H1 (cell line): ENCODE data around the gene RPUSD2. TPM values are rescaled to one million over a fixed set of nuclear protein-coding genes. Genes with fewer than 3 reads are reported as not detected.

Experiments used
- ASH2L ChIP-seq: fragments of 200-600, 300-600 bp; sonication (generic); IDR thresholded peaks from one replicate; pipeline ENCODE4 v1.7.1; 2017; ENCODE audit warnings: low read length
- BACH1 ChIP-seq: IDR thresholded peaks from 2 replicates; pipeline ENCODE4 v1.6.1; 2012; ENCODE audit warnings: low read length, improper control_type of control experiment
- BRCA1 ChIP-seq: IDR thresholded peaks from 2 replicates; pipeline ENCODE4 v1.6.1; 2012; ENCODE audit warnings: low read depth, low read length, improper control_type of control experiment
- CBX8 ChIP-seq: fragments of 300-800, 300-1000 bp; sonication (generic); IDR thresholded peaks from 2 replicates; pipeline ENCODE4 v1.7.1; 2016; ENCODE audit warnings: low read depth, low read length, borderline replicate concordance
- CTBP2 ChIP-seq: IDR thresholded peaks from 2 replicates; pipeline ENCODE4 v1.7.0; 2011; ENCODE audit warnings: borderline replicate concordance, mild to moderate bottlenecking, moderate library complexity, mixed read lengths, low read length; ENCODE audit not compliant: insufficient read depth, insufficient read length
- CTCF ChIP-seq, 3 experiments: IDR thresholded peaks; 1 replicate in 2 of 3; 2 replicates in 1 of 3; pipeline versions ENCODE4 v1.5.1 to v1.6.1; 2011; ENCODE audit warnings: low read length in 3 of 3, mild to moderate bottlenecking in 3 of 3, inconsistent platforms in 2 of 3, low read depth in 1 of 3, moderate library complexity in 1 of 3; ENCODE audit not compliant: insufficient read depth in 1 of 3; ENCODE audit errors: control extremely low read depth in 1 of 3
- EGR1 ChIP-seq: IDR thresholded peaks from 2 replicates; pipeline ENCODE4 v1.6.1; 2011; ENCODE audit warnings: low read depth, low read length, borderline replicate concordance
- GTF2F1 ChIP-seq: IDR thresholded peaks from 2 replicates; pipeline ENCODE4 v1.6.1; 2012; ENCODE audit warnings: low read depth, low read length, improper control_type of control experiment, borderline replicate concordance
- KDM1A ChIP-seq: fragments of 200-600, 300-600 bp; sonication (generic); IDR thresholded peaks from 2 replicates; pipeline ENCODE4 v1.7.1; 2016; ENCODE audit warnings: mild to moderate bottlenecking, low read length, borderline replicate concordance
- KDM4A ChIP-seq: IDR thresholded peaks from one replicate; pipeline ENCODE4 v1.7.1; 2012; ENCODE audit warnings: low read depth, mild to moderate bottlenecking, moderate library complexity, low read length, inconsistent platforms; ENCODE audit not compliant: severe bottlenecking
- KDM5A ChIP-seq: fragments of 200-600 bp; IDR thresholded peaks from 2 replicates; pipeline ENCODE4 v1.7.1; 2012; ENCODE audit warnings: mild to moderate bottlenecking, low read length, inconsistent platforms, mixed read lengths
- NRF1 ChIP-seq: IDR thresholded peaks from 2 replicates; pipeline ENCODE4 v1.6.1; 2011; ENCODE audit warnings: mild to moderate bottlenecking, low read depth, low read length, improper control_type of control experiment
- POLR2A ChIP-seq, 2 experiments: IDR thresholded peaks; 1 replicate in 1 of 2; 2 replicates in 1 of 2; pipeline ENCODE4 v1.6.1; 2011; ENCODE audit warnings: low read depth in 2 of 2, low read length in 2 of 2, mild to moderate bottlenecking in 2 of 2; ENCODE audit errors: control extremely low read depth in 1 of 2
- POLR2AphosphoS5 ChIP-seq: IDR thresholded peaks from 2 replicates; pipeline ENCODE4 v1.6.1; 2011; ENCODE audit warnings: low read depth, low read length
- POU5F1 ChIP-seq: IDR thresholded peaks from 2 replicates; pipeline ENCODE4 v1.6.1; 2011; ENCODE audit warnings: low read depth, mild to moderate bottlenecking, low read length, moderate library complexity
- RAD21 ChIP-seq, 2 experiments: IDR thresholded peaks in 1 of 2; conservative IDR thresholded peaks in 1 of 2; 2 replicates each; pipeline ENCODE4 v1.6.1; 2011; ENCODE audit warnings: low read depth in 2 of 2, low read length in 2 of 2, improper control_type of control experiment in 1 of 2, inconsistent platforms in 1 of 2, mild to moderate bottlenecking in 1 of 2, moderate library complexity in 1 of 2
- SAP30 ChIP-seq: fragments of 300-600 bp; sonication (generic); IDR thresholded peaks from 2 replicates; pipeline ENCODE4 v1.7.1; 2012; ENCODE audit warnings: low read length, moderate library complexity, mild to moderate bottlenecking, inconsistent platforms; ENCODE audit not compliant: insufficient read depth, insufficient replicate concordance
- SIN3A ChIP-seq, 2 experiments: IDR thresholded peaks in 1 of 2; conservative IDR thresholded peaks in 1 of 2; 2 replicates each; pipeline ENCODE4 v1.6.1; 2011 to 2012; ENCODE audit warnings: low read length in 2 of 2, improper control_type of control experiment in 1 of 2, low read depth in 1 of 2, mild to moderate bottlenecking in 1 of 2
- SIRT6 ChIP-seq: IDR thresholded peaks from one replicate; pipeline ENCODE4 v1.7.1; 2012; ENCODE audit warnings: low read length, inconsistent platforms
- TAF1 ChIP-seq: IDR thresholded peaks from 2 replicates; pipeline ENCODE4 v1.6.1; 2011; ENCODE audit warnings: mild to moderate bottlenecking, low read depth, low read length
- TEAD4 ChIP-seq: IDR thresholded peaks from 2 replicates; pipeline ENCODE4 v1.6.1; 2012; ENCODE audit warnings: low read depth, low read length, inconsistent platforms, mixed read lengths
- YY1 ChIP-seq: IDR thresholded peaks from 2 replicates; pipeline ENCODE4 v1.6.1; 2011; ENCODE audit warnings: low read depth, mild to moderate bottlenecking, low read length
- ZNF274 ChIP-seq: IDR thresholded peaks from 2 replicates; pipeline ENCODE4 v1.7.0; 2012; ENCODE audit warnings: low read length, borderline replicate concordance; ENCODE audit errors: extremely low read depth
- polyA plus RNA-seq, 7 experiments: library from polyadenylated mRNA; depleted of rRNA in 3 of 7; stranded (reverse) in 5 of 7; unstranded in 2 of 7; fragments of >200 nt in 5 of 7; fragments of 200-250 nt in 2 of 7; gene quantifications; 1 replicate in 5 of 7; 2 replicates in 1 of 7; 4 replicates in 1 of 7; pipeline versions ENCODE4 v1.2.1 to v1.2.3, GENCODE V29; 2011 to 2013; ENCODE audit warnings: missing spikeins in 2 of 7, mixed read lengths in 2 of 7
- total RNA-seq: library from RNA; stranded (reverse); fragmentation: NEBNext Ultra II Directional; extraction: Animal tissue kit (Norgen Biotek cat#: 25700); gene quantifications from 2 replicates; pipeline ENCODE4 v1.2.1, GENCODE V29; 2021

The RPUSD2 gene
- total and polyA plus RNA-seq, 2 of the 8 experiments (the other 6 are each of a cell fraction or from before 2014, with no cell fraction given), result 14.5 to 28.5 TPM

GRCh38 chr15:40594429-40594836 is 25.3 kb downstream of the RPUSD2 start (continued):
- TF ChIP-seq CTCF (IDR thresholded peaks at IDR 0.05; ENCODE audit: control extremely low read depth in 1 of 3, insufficient read depth in 1 of 3, low read depth in 1 of 3, low read length in 3 of 3) (0 out of 4 replicates have a peak, but pooled peaks of 1 of the 3 experiments have one; percentile 5), RAD21 (IDR thresholded peaks at IDR 0.05 in 1 of 2, conservative IDR thresholded peaks at IDR 0.05 in 1 of 2; ENCODE audit: low read depth in 2 of 2, low read length in 2 of 2) (no peak), SIRT6 (no peak), POLR2A (IDR thresholded peaks at IDR 0.05; ENCODE audit: control extremely low read depth in 1 of 2, low read depth in 2 of 2, low read length in 2 of 2) (peak in 1 of 2 experiments; percentile 75; a peak in 2 of 3 replicates), KDM5A (no peak), TAF1 (peak; percentile 53), ZNF274 (no peak), NRF1 (no peak), BACH1 (no peak), GTF2F1 (no peak), POLR2AphosphoS5 (0 out of 2 replicates have a peak, but pooled peaks have one; percentile 14), CTBP2 (no peak), KDM1A (no peak), POU5F1 (no peak), SIN3A (conservative IDR thresholded peaks at IDR 0.05 in 1 of 2, IDR thresholded peaks at IDR 0.05 in 1 of 2; ENCODE audit: low read depth in 1 of 2, low read length in 2 of 2) (peak; percentile 72 to 73; a peak in 2 of 4 replicates), CBX8 (no peak), ASH2L (peak; percentile 82), YY1 (no peak), TEAD4 (0 out of 2 replicates have a peak, but pooled peaks have one; percentile 18), KDM4A (peak; percentile 95), BRCA1 (no peak), EGR1 (no peak), SAP30 (no peak)
